ENCODE data around the gene PARP4. TPM values are rescaled to one million over a fixed set of nuclear protein-coding genes. Genes with fewer than 3 reads are reported as not detected.
"Not testable (repeated sequence)": the region's sequence is repeated elsewhere in the genome, so short reads cannot be mapped to it uniquely, and the experiment has no call there.

PARP4 gene
- polyA plus RNA-seq, 2 of the 4 experiments (the other 2 are of a cell fraction), result 25.8 to 70.4 TPM

DNA sequence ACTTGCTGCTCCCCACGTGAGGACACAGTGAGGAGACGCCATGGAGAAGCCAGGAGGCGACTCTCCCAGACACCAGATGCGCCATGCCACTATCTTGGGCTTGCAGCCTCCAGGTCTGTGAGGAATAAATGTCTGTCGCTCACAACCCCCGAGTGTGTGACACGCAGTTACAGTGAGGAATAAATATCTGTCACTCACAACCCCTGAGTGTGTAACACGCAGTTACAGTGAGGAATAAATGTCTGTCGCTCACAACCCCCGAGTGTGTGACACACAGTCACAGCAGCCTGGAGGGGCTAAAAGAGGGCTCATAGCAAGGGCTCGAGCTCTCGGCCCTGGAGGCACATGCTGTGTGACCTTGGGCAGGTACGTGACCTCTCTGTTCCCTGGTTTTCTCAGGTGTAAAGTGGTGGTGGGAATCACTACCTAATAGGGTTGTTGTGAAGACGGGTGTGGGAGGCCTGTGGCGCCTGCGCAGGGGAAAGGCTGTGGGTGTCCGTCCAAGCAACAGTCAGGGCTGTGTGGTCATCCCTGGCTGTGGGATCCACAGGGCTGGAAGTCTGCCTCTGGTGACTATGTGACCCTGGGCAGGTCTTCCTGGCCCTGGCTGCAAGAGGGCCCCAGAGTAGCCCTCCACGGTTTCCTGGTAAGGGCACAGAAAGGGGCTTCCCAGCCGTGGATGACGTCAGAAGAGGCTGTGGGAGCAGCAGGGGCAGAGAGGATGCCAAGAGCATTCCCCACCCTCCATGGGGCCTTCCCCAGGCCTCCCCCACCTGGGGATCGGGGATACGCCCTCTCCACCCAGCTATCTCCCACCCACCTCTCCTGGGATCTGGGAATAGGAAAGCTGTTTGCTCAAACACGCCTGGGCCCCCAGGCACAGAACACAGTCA, 125.5 kb downstream of the PARP4 start (continued):
- TF ChIP-seq EHF (CRISPR knock-in tag; IDR thresholded peaks at IDR 0.05), result no peak

DNA sequence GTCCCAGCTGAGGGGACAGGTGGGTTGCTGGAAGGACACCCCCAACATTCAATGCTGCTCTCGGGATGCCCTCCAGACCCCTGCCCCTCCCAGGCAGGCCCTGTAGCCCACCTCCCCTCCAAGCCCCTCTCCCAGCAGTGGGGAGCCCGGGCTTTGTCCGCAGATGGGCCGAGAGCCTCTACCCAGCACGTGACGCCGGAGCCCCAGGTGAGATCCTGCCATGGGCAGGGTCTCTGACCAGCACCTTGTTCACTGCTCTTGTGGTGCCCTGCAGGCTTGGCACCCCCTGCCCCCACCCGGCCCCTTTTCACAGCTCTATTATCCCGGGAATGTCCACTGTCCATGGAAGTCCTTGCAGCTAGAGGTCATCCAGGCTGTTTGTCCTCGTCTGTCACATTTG, 126.7 kb downstream of the PARP4 start:
- H3K27ac ChIP-seq, result no peak overlapping the region
- no peak for ATAC-seq
- no peaks in the 10 kb centered on the region for H3K9me3 ChIP-seq
- H3K4me1 ChIP-seq, result no peaks in the 10 kb centered on the region
- POLR2A ChIA-PET, result no interaction called here
- H3K4me2 ChIP-seq, result no peak overlapping the region
- CTCF ChIA-PET, result no interaction called here
- TF ChIP-seq RAD21 (conservative IDR thresholded peaks at IDR 0.05 in 1 of 2, IDR thresholded peaks at IDR 0.05 in 1 of 2) (no peak), TFCP2L1 (CRISPR knock-in tag; IDR thresholded peaks at IDR 0.05) (no peak)
- 14% methylated on average over 4 of the region's 10 CpGs for WGBS (ENCODE audit: missing lambda C conversion rate)
- no peak for DNase-seq (ENCODE audit: low read depth in 1 of 2, low spot score in 1 of 2)
- FAIRE-seq, result no peak
- H3K4me3 ChIP-seq, result no peak overlapping the region

DNA sequence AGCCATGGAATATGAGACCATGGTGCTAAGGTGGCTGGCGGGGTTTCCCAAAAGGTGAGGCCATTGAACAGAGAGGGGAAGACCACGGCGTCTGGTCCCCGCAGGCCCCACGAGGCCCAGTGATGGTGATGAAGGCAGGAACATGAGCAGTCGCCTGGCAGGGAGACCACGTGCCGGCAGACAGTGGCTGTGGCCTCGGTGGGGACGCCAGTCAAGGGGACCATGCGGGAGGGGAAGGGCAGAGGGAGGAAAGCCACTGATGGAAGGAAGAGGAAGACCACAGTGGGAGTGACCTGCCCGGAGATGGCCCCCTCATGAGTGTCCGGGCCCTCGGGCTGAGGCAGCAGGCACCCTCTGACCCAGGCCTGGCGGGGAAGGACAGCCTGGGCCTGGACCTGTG, 127.6 kb downstream of the PARP4 start:
- POLR2A ChIA-PET; CTCF ChIA-PET; H3K27ac ChIP-seq; ATAC-seq; H3K4me3 ChIP-seq; DNase-seq (ENCODE audit: low read depth in 1 of 2, low spot score in 1 of 2); H3K9me3 ChIP-seq; H3K4me1 ChIP-seq; H3K4me2 ChIP-seq; FAIRE-seq: not testable (repeated sequence)
- WGBS (ENCODE audit: missing lambda C conversion rate), result 80% methylated on average over 11 of the region's 15 CpGs

DNA sequence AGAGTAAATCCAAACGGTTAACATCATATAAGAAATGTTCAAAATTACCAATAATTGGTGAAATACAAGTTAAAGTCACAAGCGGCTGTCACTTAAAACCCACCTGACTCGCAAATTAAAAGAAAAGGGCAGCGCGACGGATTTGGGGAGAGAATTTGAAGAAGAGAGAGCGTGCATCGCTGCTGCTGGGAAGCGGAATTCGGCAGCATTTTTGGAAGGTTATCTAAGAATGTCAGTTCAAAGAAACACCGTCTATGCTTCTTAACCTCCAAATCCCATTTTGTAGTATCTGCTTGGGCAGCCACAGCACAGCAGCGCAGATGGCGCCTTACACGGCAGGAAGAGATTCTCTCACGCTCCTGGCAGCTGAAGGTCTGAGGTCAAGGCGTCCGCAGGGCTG, 128.5 kb downstream of the PARP4 start:
- H3K4me1 ChIP-seq; FAIRE-seq; H3K9me3 ChIP-seq; H3K27ac ChIP-seq; CTCF ChIA-PET; ATAC-seq; DNase-seq (ENCODE audit: low read depth in 1 of 2, low spot score in 1 of 2); H3K4me3 ChIP-seq; H3K4me2 ChIP-seq; POLR2A ChIA-PET: not testable (repeated sequence)
- WGBS (ENCODE audit: missing lambda C conversion rate), result 91% methylated on average over 14 of the region's 17 CpGs

DNA sequence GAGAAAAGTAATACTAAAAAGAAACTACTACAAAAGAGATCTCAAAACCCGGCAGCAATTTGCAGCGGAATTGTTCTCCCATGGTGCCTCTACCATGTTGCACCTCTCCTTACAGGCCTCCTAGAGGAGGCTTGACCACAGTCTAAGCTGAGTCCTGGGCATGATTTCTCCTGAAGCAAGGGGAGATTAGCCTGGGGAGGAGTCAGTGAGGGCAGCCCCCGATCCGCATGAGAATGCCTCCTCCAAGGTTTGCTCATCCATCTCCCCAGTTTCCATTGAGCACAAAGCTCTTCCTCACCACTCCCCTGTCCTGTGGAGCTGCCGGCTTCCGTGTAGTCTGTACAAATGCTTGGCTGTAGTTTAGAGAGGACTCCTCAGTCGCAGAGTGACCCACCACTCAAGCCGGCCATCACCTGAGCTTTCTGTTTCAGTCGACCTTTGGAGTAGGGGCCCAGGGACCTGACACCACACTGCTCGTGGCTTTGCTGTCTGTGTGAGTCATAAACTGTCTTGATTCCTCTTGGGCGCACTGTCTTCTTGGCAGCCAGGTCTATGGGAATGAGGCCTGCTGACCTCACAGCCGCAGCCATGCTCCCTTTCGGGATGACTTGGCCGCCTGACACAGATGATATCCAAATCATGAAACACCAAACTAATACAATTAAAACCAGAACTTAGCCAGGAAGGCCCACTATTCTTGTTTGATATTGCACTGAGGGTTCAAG, 130.9 kb downstream of the PARP4 start:
- TF ChIP-seq RCOR1 (IDR thresholded peaks at IDR 0.05; ENCODE audit: low read depth, low read length) (no peak), CEBPB (IDR thresholded peaks at IDR 0.05) (no peak), CHD4 (IDR thresholded peaks at IDR 0.05; ENCODE audit: borderline replicate concordance) (no peak), HDAC2 (IDR thresholded peaks at IDR 0.05) (no peak), FOSB (CRISPR knock-in tag; IDR thresholded peaks at IDR 0.05) (no peak), FOXS1 (CRISPR knock-in tag; IDR thresholded peaks at IDR 0.05) (no peak)
- TF ChIP-seq, protein P1, sequence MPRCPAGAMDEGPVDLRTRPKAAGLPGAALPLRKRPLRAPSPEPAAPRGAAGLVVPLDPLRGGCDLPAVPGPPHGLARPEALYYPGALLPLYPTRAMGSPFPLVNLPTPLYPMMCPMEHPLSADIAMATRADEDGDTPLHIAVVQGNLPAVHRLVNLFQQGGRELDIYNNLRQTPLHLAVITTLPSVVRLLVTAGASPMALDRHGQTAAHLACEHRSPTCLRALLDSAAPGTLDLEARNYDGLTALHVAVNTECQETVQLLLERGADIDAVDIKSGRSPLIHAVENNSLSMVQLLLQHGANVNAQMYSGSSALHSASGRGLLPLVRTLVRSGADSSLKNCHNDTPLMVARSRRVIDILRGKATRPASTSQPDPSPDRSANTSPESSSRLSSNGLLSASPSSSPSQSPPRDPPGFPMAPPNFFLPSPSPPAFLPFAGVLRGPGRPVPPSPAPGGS (IDR thresholded peaks at IDR 0.05), result no peak
- TF ChIP-seq, protein P2, sequence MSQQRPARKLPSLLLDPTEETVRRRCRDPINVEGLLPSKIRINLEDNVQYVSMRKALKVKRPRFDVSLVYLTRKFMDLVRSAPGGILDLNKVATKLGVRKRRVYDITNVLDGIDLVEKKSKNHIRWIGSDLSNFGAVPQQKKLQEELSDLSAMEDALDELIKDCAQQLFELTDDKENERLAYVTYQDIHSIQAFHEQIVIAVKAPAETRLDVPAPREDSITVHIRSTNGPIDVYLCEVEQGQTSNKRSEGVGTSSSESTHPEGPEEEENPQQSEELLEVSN (IDR thresholded peaks at IDR 0.05; ENCODE audit: borderline replicate concordance, low read depth), result no peak
- Histone ChIP-seq H3K4me2 (no peak overlapping the region), H3K27ac (no peak overlapping the region), H3K4me3 (no peak overlapping the region), H3K9me3 (no peaks in the 10 kb centered on the region), H3K4me1 (no peaks in the 10 kb centered on the region)
- 47% methylated on average over 7 of the region's 14 CpGs for WGBS (ENCODE audit: missing lambda C conversion rate)
- no peak for DNase-seq (ENCODE audit: low read depth in 1 of 2, low spot score in 1 of 2)
- ATAC-seq, result no peak
- ChIA-PET POLR2A (no interaction called here), CTCF (no interaction called here)
- no peak for FAIRE-seq

DNA sequence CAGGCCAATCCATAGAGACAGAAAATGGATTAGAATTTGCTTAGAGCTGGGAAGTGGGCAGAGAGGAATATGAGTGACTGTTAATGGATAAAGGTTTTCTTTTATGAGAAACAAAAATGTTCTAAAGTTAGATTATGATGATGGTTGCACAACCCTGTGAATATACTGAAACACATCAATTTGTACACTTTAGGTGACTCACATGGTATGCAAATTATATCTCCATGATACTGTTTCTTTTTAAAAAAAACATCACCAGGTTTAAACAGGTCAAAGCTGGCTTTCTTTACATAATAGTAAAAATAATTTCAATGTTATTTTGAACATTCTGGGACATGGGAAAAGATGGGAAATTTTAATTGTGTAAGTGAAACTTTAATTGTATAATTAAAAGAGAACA, 131.7 kb downstream of the PARP4 start:
- POLR2A ChIA-PET; H3K4me1 ChIP-seq; H3K4me3 ChIP-seq; H3K4me2 ChIP-seq; H3K27ac ChIP-seq; FAIRE-seq; H3K9me3 ChIP-seq; DNase-seq (ENCODE audit: low read depth in 1 of 2, low spot score in 1 of 2); CTCF ChIA-PET; ATAC-seq: not testable (repeated sequence)

DNA sequence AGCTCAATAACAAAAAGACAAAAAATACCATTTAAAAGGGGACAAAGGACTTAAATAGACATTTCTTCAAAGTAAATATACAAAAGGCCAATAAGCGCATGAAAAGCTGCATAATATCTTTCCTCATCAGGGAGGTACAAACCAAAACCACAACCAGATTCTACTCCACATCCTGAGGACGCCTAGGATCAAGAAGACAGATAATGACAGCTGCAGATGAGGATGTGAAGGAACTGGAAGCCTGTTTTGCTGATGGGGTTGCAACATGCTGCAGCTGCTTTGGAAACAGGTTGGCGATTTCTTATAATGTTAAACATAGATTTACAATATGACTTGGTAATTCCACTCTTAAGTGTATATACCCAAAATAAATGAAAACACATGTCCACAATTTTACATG, 132.4 kb downstream of the PARP4 start:
- H3K4me1 ChIP-seq; H3K27ac ChIP-seq; FAIRE-seq; DNase-seq (ENCODE audit: low read depth in 1 of 2, low spot score in 1 of 2); H3K4me2 ChIP-seq; ATAC-seq; H3K4me3 ChIP-seq; CTCF ChIA-PET; POLR2A ChIA-PET; H3K9me3 ChIP-seq: not testable (repeated sequence)
- 63% methylated on average over 3 of the region's 3 CpGs for WGBS (ENCODE audit: missing lambda C conversion rate)

DNA sequence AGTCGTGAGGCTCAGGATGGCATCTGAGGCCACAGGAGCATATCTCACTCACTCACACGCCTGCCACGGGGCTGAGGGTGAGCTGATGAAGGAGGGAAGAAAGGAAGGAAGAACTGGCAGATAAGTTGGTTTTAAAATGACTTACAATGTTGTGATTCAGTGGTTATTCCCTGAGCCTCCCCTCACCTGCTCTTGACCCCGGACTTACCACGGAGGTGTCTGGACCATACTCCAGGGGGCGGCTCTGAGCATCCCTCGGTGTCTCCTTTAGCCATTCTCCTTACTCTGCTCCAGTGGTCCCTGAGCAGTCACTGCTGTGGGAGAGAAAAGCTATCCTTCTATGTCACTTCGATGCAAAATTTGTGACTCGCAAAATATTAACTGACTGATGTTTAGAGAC, 141.3 kb downstream of the PARP4 start:
- POLR2A ChIA-PET, result not testable (repeated sequence)

More for the DNA sequence above, 141.3 kb downstream of the PARP4 start:
- H3K4me1 ChIP-seq; ATAC-seq; CTCF ChIA-PET; H3K9me3 ChIP-seq; H3K4me3 ChIP-seq; H3K27ac ChIP-seq; FAIRE-seq; DNase-seq (ENCODE audit: low read depth in 1 of 2, low spot score in 1 of 2); H3K4me2 ChIP-seq: not testable (repeated sequence)
- WGBS (ENCODE audit: missing lambda C conversion rate), result 25% methylated on average over 9 of the region's 9 CpGs

Measured in A549 (cell line).